ENCODE measurements around the gene FSIP1. TPM values are rescaled to one million over a fixed set of nuclear protein-coding genes. Genes with fewer than 3 reads are reported as not detected.

Gene FSIP1
- total RNA-seq, 1 donor from 2014 or later: 2.5 TPM

GRCh38 chr15:39628144-39628508 is 154.5 kb downstream of the FSIP1 start:
- no peak overlapping the region for H3K4me3 Mint-ChIP-seq
- Histone ChIP-seq H3K9me3 (ENCODE audit: low read depth) (no peaks in the 10 kb centered on the region), H3K4me3 (no peak overlapping the region), H3K27ac (no peak overlapping the region), H3K4me2 (no peak overlapping the region), H3K36me3 (no peaks in the 10 kb centered on the region), H2AFZ (replicated peaks) (no peak overlapping the region), H3F3A (ENCODE audit: low read depth) (no peaks in the 10 kb centered on the region), H4K20me1 (ENCODE audit: low read depth) (no peaks in the 10 kb centered on the region), H3K4me1 (no peaks in the 10 kb centered on the region), H3K27me3 (no peaks in the 10 kb centered on the region), H3K9ac (no peak overlapping the region), H3K79me2 (ENCODE audit: low read depth) (no peaks in the 10 kb centered on the region)
- no peak for TF ChIP-seq EZH2phosphoT487 (IDR thresholded peaks at IDR 0.05)
- no peak for TF ChIP-seq EZH2 (IDR thresholded peaks at IDR 0.05)
- no peak for TF ChIP-seq CTCF (IDR thresholded peaks at IDR 0.05)
- peaks cover 15% of the 10 kb centered on the region for H3K36me3 Mint-ChIP-seq
- no peak for DNase-seq (ENCODE audit: low spot score)
- peaks cover 5% of the 10 kb centered on the region for H3K27me3 Mint-ChIP-seq (ENCODE audit: insufficient read depth, low read depth)
- peaks cover 10% of the 10 kb centered on the region for H3K4me1 Mint-ChIP-seq
- H3K27ac Mint-ChIP-seq: no peak overlapping the region
- peaks cover 7% of the 10 kb centered on the region for H3K9me3 Mint-ChIP-seq

GRCh38 chr15:39627451-39628143 is 155.0 kb downstream of the FSIP1 start:
- no peaks in the 10 kb centered on the region for H3K79me2 ChIP-seq (ENCODE audit: low read depth)
- H3K27me3 Mint-ChIP-seq (ENCODE audit: insufficient read depth, low read depth): peaks cover 5% of the 10 kb centered on the region
- no peak overlapping the region for H3K27ac ChIP-seq
- no peak for DNase-seq (ENCODE audit: low spot score)
- H3K9ac ChIP-seq: no peak overlapping the region
- TF ChIP-seq EZH2phosphoT487 (IDR thresholded peaks at IDR 0.05): no peak
- no peaks in the 10 kb centered on the region for H3K4me1 ChIP-seq
- H3K36me3 ChIP-seq: no peaks in the 10 kb centered on the region
- H3K27ac Mint-ChIP-seq: no peak overlapping the region
- H3K9me3 ChIP-seq (ENCODE audit: low read depth): no peaks in the 10 kb centered on the region
- H4K20me1 ChIP-seq (ENCODE audit: low read depth): no peaks in the 10 kb centered on the region
- no peak overlapping the region for H3K4me3 ChIP-seq
- peaks cover 15% of the 10 kb centered on the region for H3K36me3 Mint-ChIP-seq
- H3K9me3 Mint-ChIP-seq: peaks cover 7% of the 10 kb centered on the region
- H3K27me3 ChIP-seq: no peaks in the 10 kb centered on the region
- H3K4me1 Mint-ChIP-seq: peaks cover 10% of the 10 kb centered on the region
- no peak overlapping the region for H3K4me2 ChIP-seq
- no peak overlapping the region for H3K4me3 Mint-ChIP-seq
- H2AFZ ChIP-seq (replicated peaks): no peak overlapping the region
- no peaks in the 10 kb centered on the region for H3F3A ChIP-seq (ENCODE audit: low read depth)

- peaks cover 7% of the 10 kb centered on the region for H3K9me3 Mint-ChIP-seq
- TF ChIP-seq EZH2phosphoT487 (IDR thresholded peaks at IDR 0.05) (no peak), EZH2 (IDR thresholded peaks at IDR 0.05) (no peak), CTCF (IDR thresholded peaks at IDR 0.05) (no peak)
- H3K79me2 ChIP-seq (ENCODE audit: low read depth): no peaks in the 10 kb centered on the region
- DNase-seq (ENCODE audit: low spot score): no peak
- H3K27ac Mint-ChIP-seq: no peak overlapping the region
- no peaks in the 10 kb centered on the region for H3K4me1 ChIP-seq
- no peak overlapping the region for H3K27ac ChIP-seq
- H3K36me3 Mint-ChIP-seq: peaks cover 15% of the 10 kb centered on the region
- H3K9ac ChIP-seq: no peak overlapping the region
- H3K27me3 Mint-ChIP-seq (ENCODE audit: insufficient read depth, low read depth): peaks cover 5% of the 10 kb centered on the region
- H3F3A ChIP-seq (ENCODE audit: low read depth): no peaks in the 10 kb centered on the region
- H3K27me3 ChIP-seq: no peaks in the 10 kb centered on the region
- H2AFZ ChIP-seq (replicated peaks): no peak overlapping the region
- no peaks in the 10 kb centered on the region for H3K36me3 ChIP-seq
- no peaks in the 10 kb centered on the region for H4K20me1 ChIP-seq (ENCODE audit: low read depth)
- no peak overlapping the region for H3K4me3 Mint-ChIP-seq
- H3K4me2 ChIP-seq: no peak overlapping the region
- peaks cover 6% of the 10 kb centered on the region for H3K4me1 Mint-ChIP-seq
- H3K9me3 ChIP-seq (ENCODE audit: low read depth): no peaks in the 10 kb centered on the region
- no peak overlapping the region for H3K4me3 ChIP-seq
Measured at GRCh38 chr15:39625856-39626255, 156.8 kb downstream of the FSIP1 start.

GRCh38 chr15:39625451-39625850 is 157.2 kb downstream of the FSIP1 start:
- peaks cover 7% of the 10 kb centered on the region for H3K9me3 Mint-ChIP-seq
- Histone ChIP-seq H4K20me1 (ENCODE audit: low read depth) (no peaks in the 10 kb centered on the region), H3F3A (ENCODE audit: low read depth) (no peaks in the 10 kb centered on the region), H3K4me1 (no peaks in the 10 kb centered on the region), H3K9me3 (ENCODE audit: low read depth) (no peaks in the 10 kb centered on the region), H3K36me3 (no peaks in the 10 kb centered on the region), H3K9ac (no peak overlapping the region), H3K27ac (no peak overlapping the region), H2AFZ (replicated peaks) (no peak overlapping the region), H3K79me2 (ENCODE audit: low read depth) (no peaks in the 10 kb centered on the region), H3K4me3 (no peak overlapping the region), H3K27me3 (no peaks in the 10 kb centered on the region), H3K4me2 (no peak overlapping the region)
- H3K4me3 Mint-ChIP-seq: no peak overlapping the region
- H3K36me3 Mint-ChIP-seq: peaks cover 15% of the 10 kb centered on the region
- peaks cover 6% of the 10 kb centered on the region for H3K4me1 Mint-ChIP-seq
- H3K27ac Mint-ChIP-seq: no peak overlapping the region
- H3K27me3 Mint-ChIP-seq (ENCODE audit: insufficient read depth, low read depth): peaks cover 5% of the 10 kb centered on the region
- no peak for DNase-seq (ENCODE audit: low spot score)
- TF ChIP-seq EZH2 (IDR thresholded peaks at IDR 0.05) (no peak), EZH2phosphoT487 (IDR thresholded peaks at IDR 0.05) (no peak), CTCF (IDR thresholded peaks at IDR 0.05) (no peak)

Measured in neural progenitor cell (in vitro differentiated cells).